A673 (cell line): Measurements from ENCODE around the gene RAB11FIP4. TPM values are rescaled to one million over a fixed set of nuclear protein-coding genes. Genes with fewer than 3 reads are reported as not detected.

Source experiments
- BruUV-seq: library from RNA; stranded (reverse); fragments of 400-500 nt; replicated peaks from 2 replicates; lab custom pipeline; 2021; lab: Mats Ljungman, UMichigan
- CTCF ChIA-PET: fragments of 300-600 bp; sonication (Branson Sonifier 250); formaldehyde crosslinking; loops from one replicate; lab custom pipeline; 2022; ENCODE audit warnings: antibody characterized with exemption; lab: Charles Lee
- POLR2A ChIA-PET: fragments of 300-600 bp; sonication (Branson Sonifier 250); formaldehyde crosslinking; loops from one replicate; lab custom pipeline; 2022; ENCODE audit warnings: antibody characterized with exemption; ENCODE audit not compliant: low non-redundant PET; lab: Charles Lee
- DNase-seq: peaks from one replicate; pipeline ENCODE4 v3.0.0-alpha.2; 2015; ENCODE audit warnings: low spot score
- H3K27ac ChIP-seq: fragments of 200-600 bp; sonication (generic); 2 replicates; pipeline ENCODE4 v1.5.1; 2016; ENCODE audit warnings: mixed run types, low read depth, mild to moderate bottlenecking, mixed read lengths, antibody characterized with exemption, low read length; ENCODE audit not compliant: poor library complexity, severe bottlenecking
- H3K27me3 ChIP-seq: fragments of 200-600 bp; sonication (generic); replicated peaks from 2 replicates; pipeline ENCODE4 v1.6.1; 2017; ENCODE audit warnings: mixed run types, low read depth, mild to moderate bottlenecking, mixed read lengths, antibody characterized with exemption, low read length; ENCODE audit not compliant: insufficient read depth, poor library complexity
- H3K36me3 ChIP-seq: fragments of 200-600 bp; sonication (generic); 2 replicates; pipeline ENCODE4 v1.6.1; 2016; ENCODE audit warnings: mixed run types, mild to moderate bottlenecking, mixed read lengths, antibody characterized with exemption, low read length; ENCODE audit not compliant: insufficient read depth, poor library complexity, severe bottlenecking
- H3K4me1 ChIP-seq: fragments of 200-600 bp; sonication (generic); 2 replicates; pipeline ENCODE4 v1.6.1; 2017; ENCODE audit warnings: mixed run types, mild to moderate bottlenecking, mixed read lengths, antibody characterized with exemption, low read length; ENCODE audit not compliant: insufficient read depth, poor library complexity, severe bottlenecking
- H3K4me3 ChIP-seq: fragments of 200-600 bp; sonication (generic); 2 replicates; pipeline ENCODE4 v1.5.1; 2016; ENCODE audit warnings: low read depth, mixed run types, mild to moderate bottlenecking, mixed read lengths, low read length; ENCODE audit not compliant: poor library complexity, severe bottlenecking
- H3K9me3 ChIP-seq: fragments of 200-600 bp; sonication (generic); 2 replicates; pipeline ENCODE4 v1.6.1; 2016; ENCODE audit warnings: mixed run types, low read depth, mild to moderate bottlenecking, mixed read lengths, antibody characterized with exemption, low read length; ENCODE audit not compliant: poor library complexity, severe bottlenecking
- EZH2 ChIP-seq: fragments of 200-600 bp; sonication (generic); IDR thresholded peaks from 2 replicates; pipeline ENCODE4 v1.6.1; 2017; ENCODE audit warnings: borderline replicate concordance, low read depth, mild to moderate bottlenecking, mixed read lengths, antibody characterized with exemption, low read length; ENCODE audit not compliant: poor library complexity, severe bottlenecking
- intact Hi-C: fragments of 100-400 bp; cut with micrococcal nuclease; formaldehyde crosslinking; loops from one replicate; pipeline ENCODE4 v1.10.0; 2022; ENCODE audit not compliant: unreplicated experiment
- total RNA-seq: library from RNA; stranded (reverse); gene quantifications from 2 replicates; pipeline ENCODE4 v1.2.3, GENCODE V29; 2021
- TF ChIP-seq, protein P1 (sequence below): fragments of 300-800, 200-600 bp; sonication (generic); conservative IDR thresholded peaks from 2 replicates; pipeline ENCODE4 v1.5.1; 2017; ENCODE audit warnings: low read depth, mild to moderate bottlenecking, antibody characterized with exemption, low read length, moderate library complexity, mixed read lengths

The RAB11FIP4 gene
- total RNA-seq, 1 experiment from 2014 or later: 2.4 TPM

- CTCF ChIA-PET: no interaction called here
- no TSS peak for BruUV-seq
- intact Hi-C loops: loop anchor here (5.0 kb wide), 1 partner anchor 157 kb away; no protein-coding TSS in a partner anchor
- no peak for TF ChIP-seq EZH2
- TF ChIP-seq, protein P1, sequence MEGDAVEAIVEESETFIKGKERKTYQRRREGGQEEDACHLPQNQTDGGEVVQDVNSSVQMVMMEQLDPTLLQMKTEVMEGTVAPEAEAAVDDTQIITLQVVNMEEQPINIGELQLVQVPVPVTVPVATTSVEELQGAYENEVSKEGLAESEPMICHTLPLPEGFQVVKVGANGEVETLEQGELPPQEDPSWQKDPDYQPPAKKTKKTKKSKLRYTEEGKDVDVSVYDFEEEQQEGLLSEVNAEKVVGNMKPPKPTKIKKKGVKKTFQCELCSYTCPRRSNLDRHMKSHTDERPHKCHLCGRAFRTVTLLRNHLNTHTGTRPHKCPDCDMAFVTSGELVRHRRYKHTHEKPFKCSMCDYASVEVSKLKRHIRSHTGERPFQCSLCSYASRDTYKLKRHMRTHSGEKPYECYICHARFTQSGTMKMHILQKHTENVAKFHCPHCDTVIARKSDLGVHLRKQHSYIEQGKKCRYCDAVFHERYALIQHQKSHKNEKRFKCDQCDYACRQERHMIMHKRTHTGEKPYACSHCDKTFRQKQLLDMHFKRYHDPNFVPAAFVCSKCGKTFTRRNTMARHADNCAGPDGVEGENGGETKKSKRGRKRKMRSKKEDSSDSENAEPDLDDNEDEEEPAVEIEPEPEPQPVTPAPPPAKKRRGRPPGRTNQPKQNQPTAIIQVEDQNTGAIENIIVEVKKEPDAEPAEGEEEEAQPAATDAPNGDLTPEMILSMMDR: no peak
- H3K27me3 ChIP-seq: no peaks in the 10 kb centered on the region
- H3K4me1 ChIP-seq: peaks cover 9% of the 10 kb centered on the region
- no peak overlapping the region for H3K4me3 ChIP-seq
- POLR2A ChIA-PET: no interaction called here
- H3K36me3 ChIP-seq: no peaks in the 10 kb centered on the region
- no peaks in the 10 kb centered on the region for H3K9me3 ChIP-seq
- H3K27ac ChIP-seq: no peak overlapping the region
- DNase-seq: no peak
Measured at GRCh38 chr17:31374503-31374902, 17.0 kb upstream of the RAB11FIP4 start.

DNA sequence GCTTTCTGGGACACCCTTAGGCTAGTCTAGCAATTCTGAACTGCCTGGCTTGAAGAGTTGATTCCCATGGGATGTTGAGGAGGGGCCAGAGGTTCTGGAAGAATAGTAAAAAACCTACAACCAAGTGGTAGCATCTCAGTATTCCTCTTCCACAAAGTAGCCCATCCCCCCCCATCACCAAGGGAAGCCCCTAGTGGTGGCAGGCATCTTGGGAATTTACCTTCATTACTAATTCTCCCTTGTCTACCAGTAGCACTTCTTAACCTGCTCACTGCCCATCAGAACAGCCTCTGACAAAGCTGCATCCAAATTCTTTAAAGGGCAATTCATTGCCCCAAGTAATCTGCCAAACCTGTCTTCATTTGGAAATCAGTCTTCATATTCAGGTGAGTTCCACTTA is 12.8 kb upstream of the RAB11FIP4 start:
- Histone ChIP-seq H3K4me1 (no peaks in the 10 kb centered on the region), H3K27ac (no peak overlapping the region), H3K4me3 (no peak overlapping the region), H3K27me3 (no peaks in the 10 kb centered on the region), H3K36me3 (no peaks in the 10 kb centered on the region), H3K9me3 (no peaks in the 10 kb centered on the region)
- intact Hi-C loops: no loop called here
- DNase-seq: no peak
- no peak for TF ChIP-seq EZH2
- TF ChIP-seq, protein P1: 0 out of 2 replicates have a peak, but pooled peaks have one; percentile 14
- no TSS peak for BruUV-seq
- POLR2A ChIA-PET: no interaction called here
- CTCF ChIA-PET: no interaction called here

- POLR2A ChIA-PET: no interaction called here
- intact Hi-C loops: no loop called here
Measured at GRCh38 chr17:31379597-31380205, 11.8 kb upstream of the RAB11FIP4 start.

More at GRCh38 chr17:31379597-31380205, 11.8 kb upstream of the RAB11FIP4 start:
- Histone ChIP-seq H3K4me3 (no peak overlapping the region), H3K36me3 (no peaks in the 10 kb centered on the region), H3K9me3 (no peaks in the 10 kb centered on the region), H3K27ac (no peak overlapping the region), H3K4me1 (no peaks in the 10 kb centered on the region), H3K27me3 (no peaks in the 10 kb centered on the region)
- TF ChIP-seq EZH2: no peak
- TF ChIP-seq, protein P1: no peak
- CTCF ChIA-PET: no interaction called here
- no TSS peak for BruUV-seq
- no peak for DNase-seq
